GM18870 (cell line): ENCODE measurements around the gene ZNF143.
"Not testable (repeated sequence)": the region's sequence is repeated elsewhere in the genome, so short reads cannot be mapped to it uniquely, and the experiment has no call there.

Source experiments
- ATAC-seq: cut with Tn5 transposase; IDR thresholded peaks from one replicate; pipeline ENCODE4 v1.9.1; 2021; ENCODE audit warnings: moderate library complexity; ENCODE audit not compliant: unreplicated experiment

ZNF143 gene

DNA sequence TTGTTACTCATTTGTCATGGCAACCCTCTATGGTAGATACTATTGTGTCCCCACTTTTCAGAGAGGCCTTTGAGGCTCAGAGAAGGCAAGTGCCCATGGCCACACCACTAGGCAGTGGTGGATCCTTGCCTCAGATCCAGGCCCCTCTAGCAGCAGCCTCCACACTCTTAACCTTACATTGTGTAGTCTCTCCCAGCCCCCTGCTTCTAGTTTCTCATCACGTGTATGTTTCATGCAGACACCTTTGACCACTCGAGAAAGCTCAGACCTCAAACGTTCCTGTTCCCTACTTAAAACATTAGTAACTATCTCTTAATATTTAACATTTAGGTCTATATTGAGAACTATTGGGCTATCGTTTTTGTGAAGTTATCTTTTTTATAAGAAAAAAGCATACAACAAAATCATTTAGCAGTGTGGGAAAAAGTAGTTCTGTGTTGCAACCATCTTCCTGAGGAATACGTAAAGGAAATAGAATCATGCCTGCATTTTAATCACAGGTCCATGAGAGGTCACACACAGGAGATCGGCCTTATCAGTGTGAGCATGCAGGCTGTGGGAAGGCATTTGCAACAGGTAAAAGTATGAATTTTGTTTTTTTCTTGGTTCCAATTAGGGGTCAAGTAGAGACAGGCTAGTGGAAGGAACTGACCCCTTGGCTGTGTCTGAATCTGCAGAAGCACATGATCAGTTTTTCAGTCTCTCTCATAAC lies 35.1 kb downstream of the ZNF143 start:
- no peak for ATAC-seq

DNA sequence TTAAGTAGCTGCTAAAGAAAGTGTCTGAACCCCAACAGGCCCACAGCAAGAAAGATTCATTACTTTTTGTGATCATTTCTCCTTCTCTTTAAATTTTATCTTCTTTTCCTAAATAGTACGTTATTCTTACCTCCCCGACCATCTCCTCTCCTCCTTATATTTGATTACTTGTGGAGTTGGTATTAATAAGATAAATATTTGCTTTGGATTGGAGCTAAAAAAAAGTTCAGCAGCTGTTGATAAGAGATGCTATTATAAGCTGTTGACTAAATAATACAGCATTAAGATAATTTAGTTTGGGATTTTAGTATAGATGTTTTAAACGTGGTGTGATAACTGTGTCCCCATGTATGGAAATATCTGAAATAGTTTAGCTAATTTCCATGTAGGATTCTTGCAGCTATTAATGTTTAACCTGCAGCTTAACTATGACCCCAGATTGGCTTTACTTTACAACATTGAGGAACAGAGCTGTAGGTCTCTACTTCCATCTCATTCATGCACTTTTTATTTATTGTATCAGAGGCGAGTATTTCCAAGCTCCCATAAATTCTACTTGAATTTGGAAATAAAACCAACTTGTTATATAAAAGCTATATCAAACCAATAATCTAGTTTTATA lies 37.8 kb downstream of the ZNF143 start:
- no peak for ATAC-seq

DNA sequence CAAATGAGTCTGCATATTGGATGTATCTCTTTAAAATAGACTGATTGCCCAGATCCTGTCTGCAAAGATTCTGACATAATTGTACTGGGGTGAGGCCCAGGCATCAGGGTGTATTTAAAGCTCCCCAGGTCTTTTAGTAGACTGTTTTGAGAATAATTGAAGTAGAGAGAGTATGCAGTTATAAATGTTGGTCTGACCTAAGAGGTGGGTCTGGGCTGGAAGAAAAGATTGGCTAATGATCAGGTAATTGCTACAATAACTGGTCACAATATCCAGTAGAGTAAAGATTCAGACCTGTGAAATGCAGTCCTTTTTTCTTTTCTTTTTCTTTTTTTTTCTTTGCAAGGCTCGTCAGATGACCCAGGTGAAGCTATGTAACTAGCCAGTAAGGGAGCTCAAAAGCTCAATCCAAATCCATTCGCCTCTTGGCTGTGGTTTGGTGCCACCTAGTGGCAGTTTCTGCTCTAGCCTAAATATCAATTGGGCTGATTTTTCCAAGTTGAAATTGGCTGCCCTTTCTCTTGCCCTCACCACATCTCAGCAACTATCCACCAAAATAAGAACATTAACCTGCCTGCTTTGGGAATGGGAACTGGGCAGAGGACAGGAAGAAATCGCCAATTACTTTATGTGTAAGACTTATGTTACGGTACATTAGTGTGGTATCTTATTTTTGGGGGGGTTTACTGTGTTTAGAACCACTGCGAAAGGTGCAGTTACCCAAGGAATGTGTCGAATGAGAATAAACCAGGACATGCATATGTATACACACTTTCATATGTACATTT lies 45.9 kb downstream of the ZNF143 start:
- no peak for ATAC-seq

DNA sequence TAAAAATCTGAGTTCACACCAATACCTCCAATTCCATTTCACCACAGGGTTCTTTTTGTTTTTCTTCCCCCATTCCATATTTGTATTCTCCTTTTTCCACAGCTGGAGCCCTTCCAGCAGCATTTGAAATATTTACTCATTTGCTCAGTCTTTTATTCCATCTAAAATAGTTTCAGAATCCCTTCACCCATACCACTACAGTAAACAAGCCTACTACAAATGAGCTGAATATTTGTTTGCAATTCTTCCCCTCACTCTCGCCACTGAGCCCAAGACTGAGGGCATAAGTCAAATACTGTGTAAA lies 46.4 kb downstream of the ZNF143 start:
- no peak for ATAC-seq

DNA sequence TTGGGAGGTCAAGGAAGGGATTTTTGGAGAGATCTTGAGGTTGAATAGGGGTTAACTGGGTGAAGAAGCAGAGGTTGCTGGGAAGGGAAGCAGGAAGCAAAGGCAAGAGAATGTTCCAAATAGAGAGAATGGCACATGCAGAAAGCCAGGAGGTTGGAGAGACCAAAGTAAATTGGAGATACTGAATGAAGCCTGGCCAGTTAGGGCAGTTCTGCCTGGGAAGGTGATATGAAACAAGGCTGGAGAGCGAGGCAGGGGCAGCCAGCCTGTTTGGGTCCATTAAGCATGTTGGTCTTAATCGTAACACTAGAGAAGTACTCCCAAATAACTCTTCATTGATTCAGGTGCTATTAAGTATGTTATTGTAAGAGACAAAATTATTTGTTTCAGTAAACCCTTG lies 48.2 kb downstream of the ZNF143 start:
- no peak for ATAC-seq

DNA sequence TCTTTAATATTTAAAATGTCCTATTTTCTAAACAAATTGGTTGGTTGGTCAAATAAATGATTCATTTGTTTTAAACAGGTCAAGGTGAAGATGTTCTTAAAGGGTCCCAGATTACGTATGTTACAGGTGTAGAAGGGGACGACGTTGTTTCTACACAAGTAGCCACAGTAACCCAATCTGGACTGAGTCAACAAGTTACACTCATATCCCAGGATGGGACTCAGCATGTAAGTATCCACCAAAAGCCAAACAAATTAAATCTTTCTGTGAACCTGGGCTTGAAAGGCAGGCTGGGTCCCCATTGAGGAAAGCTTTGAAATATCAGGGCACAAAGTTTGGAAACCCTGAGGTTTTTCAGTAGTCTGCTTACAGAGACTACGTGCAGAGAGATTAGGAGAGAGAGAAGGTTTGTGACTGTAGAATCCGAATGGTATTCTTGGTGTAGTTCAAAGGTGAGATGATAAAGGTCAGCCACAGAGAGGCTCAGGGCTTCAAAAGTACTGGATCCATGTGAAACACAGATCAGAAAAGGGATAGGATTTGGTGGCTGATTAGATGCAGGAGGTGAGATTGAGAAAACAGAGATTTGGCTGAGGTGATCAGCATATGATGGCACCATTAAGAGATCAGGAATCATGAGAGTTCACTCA lies 51.7 kb downstream of the ZNF143 start:
- no peak for ATAC-seq

DNA sequence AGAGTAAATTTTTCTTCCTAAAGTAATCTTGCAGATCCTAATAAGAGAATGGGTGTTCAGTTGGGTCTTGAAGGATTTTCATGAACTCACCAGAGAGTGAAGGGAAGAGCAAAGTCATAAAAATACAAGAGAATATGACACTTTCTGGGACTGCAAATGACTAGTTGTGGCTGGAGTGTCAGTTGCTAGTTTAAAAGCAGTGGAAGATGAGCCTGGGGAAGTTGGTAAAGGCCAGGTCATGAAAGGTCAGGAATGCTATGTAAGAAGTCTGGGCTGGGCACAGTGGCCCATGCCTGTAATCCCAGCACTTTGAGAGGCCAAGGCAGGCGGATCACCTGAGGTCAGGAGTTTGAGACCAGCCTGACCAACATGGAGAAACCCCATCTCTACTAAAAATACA lies 53.8 kb downstream of the ZNF143 start:
- not testable (repeated sequence) for ATAC-seq

DNA sequence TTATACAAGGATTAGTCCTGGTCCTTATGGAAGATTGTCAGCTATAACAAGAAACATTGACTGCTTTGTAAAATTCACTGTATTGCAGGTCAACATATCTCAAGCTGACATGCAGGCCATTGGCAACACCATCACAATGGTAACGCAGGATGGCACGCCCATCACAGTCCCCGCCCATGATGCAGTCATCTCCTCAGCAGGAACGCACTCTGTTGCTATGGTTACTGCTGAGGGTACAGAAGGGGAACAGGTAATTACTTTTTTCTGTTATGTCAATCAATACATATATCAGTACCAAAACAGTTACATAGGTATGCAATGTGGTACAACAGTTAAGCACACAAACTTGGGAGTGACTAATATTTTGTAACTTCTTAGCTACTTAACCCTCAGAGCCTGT lies 55.3 kb downstream of the ZNF143 start:
- ATAC-seq: no peak

DNA sequence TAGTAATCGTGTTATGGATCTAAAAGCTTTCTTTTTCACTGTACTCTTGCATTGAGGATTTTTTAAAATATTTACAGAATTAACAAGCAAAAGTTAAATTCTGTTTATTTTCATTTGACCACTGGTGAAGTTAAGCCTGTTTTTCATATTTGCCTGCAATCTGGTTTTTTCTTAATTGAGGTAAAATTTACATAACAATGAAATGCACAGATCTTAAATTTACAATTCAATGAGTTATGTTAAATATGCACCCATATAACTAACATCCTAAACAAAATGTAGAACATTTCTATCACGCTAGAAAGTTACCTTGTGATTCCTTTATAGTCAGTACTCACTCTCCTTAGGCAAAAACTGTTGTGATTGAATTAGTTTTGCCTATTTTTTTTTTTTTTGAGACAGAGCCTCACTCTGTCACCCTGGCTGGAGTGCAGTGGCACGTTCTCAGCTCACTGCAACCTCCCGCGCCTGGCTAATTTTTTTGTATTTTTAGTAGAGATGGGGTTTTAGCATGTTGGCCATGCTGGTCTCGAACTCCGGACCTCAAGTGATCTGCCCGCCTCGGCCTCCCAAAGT lies 58.1 kb downstream of the ZNF143 start:
- no peak for ATAC-seq

DNA sequence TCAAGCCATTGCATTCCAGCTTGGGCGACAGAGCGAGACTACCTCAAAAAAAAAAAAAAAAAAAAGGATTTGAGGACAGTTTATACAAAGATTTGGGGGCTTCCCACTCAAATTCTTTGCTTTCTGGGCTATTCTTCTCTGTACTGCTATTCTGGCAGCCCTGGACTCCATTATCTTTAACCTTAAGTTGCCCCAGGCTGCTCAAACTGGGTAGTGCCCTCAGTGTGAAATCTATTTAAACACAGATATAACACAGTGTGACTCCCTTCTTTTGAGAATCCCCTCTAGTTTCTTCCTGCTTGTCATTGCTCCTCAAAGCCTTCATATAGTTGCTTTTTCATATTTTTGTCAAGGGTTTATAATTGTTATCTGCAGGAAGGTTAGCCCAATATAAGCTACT lies 63.2 kb downstream of the ZNF143 start:
- no peak for ATAC-seq

DNA sequence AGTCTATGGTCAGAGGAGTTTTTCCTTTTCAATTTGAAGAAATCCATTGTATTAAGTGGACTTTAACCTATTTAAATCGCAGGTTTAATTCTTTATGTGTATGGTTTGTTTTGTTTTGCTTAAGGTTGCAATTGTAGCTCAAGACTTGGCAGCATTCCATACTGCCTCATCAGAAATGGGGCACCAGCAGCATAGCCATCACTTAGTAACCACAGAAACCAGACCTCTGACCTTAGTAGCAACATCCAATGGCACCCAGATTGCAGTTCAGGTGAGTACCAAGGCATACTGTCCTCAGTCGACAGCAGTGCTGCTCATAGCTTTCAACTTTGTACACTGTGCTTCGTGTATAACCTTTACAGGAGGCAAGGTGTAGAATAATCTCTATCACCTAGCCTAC lies 64.3 kb downstream of the ZNF143 start:
- no peak for ATAC-seq

DNA sequence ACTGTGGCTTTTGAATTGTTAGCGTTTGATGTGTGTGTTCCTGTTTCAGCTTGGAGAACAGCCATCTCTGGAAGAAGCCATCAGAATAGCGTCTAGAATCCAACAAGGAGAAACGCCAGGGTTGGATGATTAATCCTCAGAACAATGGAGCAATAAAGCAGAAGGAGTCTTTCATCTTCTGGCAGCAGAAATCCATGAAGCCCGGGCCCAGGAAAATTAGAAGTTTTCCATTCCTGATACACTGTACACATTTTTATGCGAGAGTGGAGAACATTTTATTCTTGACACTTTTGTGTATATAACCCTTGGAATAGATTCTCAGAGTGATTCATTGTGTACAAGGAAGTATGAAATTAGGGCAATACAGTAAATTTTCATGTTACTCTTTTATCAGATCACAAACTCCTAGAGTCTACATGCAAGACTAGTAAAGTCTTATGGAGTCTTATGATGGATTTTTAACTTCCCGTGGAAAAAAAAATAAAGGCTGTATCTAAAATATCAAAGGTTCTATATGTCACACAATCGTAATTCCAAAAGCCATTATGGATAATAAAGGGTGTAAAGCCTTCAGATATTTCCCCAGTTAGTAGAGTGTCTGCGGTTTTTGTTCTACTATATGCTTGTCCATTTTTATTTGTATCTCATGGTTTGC lies 66.8 kb downstream of the ZNF143 start:
- no peak for ATAC-seq

DNA sequence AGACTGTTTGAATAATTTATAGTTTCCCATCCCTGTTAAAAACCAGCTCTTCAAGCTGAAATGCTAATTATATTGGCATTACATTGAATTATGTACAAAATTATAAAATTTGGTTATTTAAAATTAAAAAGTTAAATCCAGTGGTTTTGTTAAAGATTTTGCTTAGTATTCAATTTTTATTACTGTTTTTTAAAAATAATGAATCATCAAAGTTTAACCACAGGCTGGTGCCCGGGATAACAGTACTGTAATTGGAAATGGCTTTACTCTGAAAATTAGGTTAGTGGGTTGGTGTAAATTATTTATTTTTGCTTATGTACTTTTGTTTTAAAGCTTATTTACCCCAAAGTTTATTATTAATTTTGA lies 67.3 kb downstream of the ZNF143 start:
- ATAC-seq: no peak

DNA sequence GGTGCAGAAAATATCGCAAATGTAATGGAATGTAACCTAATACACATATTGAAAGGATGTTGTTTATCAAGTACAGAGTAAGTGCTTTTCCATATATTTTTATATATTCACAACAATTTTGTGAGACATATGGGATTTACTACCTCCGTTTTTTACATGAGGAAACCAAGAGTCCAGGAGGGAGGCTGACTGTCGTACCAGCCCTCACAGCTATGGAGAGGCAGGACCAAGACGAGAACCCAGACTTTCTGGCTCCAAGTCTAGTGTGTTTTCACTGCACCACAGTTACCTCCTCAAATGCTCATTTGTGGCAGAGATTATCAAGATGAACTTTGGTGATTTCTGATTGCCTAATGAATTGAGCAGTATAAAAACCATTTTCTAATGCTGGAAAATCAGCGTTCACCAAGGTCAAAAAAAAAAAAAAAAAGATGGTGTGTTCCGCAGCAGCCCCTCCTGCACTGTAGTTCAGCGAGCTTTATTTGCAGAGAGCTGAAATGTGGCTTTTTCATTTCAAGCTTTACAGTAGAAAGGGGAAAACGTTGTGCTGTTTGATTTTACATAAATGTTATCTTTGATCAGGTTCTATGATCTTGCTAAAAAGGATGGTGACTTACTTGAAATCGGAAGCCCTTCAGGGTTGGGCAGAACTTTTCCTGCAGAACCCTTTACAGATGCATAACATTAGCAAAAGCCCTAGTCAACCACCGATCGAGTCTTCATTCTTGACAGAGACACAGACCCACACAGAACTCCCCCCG lies 67.9 kb downstream of the ZNF143 start:
- ATAC-seq: no peak

DNA sequence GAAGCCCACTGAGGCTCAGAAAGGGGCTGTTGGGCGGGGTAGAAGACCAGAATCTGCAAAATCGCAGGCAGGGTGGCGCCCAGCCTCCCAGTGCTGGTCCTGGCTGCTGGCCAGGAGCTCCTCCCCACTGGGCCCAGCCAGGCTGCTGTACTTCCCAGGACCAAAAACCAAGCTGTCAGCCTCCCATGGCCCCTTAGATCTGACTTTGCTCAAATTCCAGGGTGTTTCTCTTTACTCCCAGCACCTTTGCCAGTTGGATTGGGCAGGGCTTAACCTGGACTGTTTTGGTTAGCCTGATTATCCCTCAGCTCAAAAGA lies 68.5 kb downstream of the ZNF143 start:
- no peak for ATAC-seq

DNA sequence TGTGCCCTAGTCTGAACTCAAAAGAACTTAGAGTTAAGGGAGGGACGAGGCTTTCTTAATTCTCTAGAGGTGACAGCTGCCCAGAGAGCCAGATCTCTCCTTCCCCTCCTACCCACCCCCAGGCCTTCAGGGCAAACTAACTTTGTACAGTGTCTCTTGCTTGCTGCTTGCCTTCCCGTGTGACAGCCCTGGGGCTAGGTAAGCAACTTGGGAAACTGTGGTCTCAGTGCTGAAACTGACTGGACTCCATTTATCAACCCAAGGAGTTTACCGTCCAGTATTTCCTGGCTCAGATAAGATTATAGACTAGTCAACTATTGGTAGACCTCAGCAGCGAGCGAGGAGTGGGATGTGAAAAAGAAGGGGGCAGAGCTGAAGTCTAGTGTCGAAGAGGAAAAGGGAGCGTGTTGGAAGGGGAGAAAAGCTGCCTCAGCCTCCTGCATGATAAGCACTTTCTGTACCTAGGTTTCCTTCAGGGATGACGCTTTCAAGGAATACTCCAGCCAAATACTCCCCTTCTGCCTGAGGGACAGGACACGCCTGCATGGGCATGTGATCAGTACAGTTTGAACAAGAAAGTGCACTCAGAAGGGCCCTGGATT lies 69.3 kb downstream of the ZNF143 start:
- no peak for ATAC-seq

DNA sequence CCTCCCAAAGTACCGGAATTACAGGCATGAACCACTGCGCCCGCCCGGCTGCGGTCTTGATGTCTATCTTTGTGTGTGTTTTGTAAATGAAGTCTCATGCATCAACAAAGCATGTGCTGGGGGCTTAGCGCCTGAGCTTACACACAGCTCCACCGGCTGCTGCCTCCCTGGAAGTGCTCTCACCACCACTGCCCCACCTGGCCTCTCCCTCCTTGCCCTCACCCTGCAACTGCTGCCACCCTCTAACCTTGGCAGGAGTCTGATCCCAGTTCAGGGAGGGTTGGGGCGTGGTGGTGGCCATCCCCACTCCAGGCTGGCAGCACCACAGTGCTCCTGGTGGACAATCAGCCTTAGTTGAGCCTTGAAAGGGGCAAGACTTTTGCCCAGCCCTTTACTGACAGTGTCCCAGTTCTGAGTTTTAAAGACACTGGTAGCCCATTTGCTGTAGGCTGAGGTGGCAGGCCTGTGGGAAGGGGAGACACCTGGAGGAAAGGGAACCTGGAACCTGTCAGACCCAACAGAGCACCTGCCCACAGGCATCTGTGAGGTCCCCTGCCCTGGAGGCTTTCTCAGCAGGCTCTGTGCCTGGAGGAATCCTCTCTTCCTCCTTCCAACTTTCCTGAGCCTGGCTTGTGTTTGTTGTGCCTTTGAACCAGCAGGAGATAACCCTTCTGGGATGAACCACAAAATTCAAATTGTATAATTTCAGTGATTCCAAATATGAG lies 70.3 kb downstream of the ZNF143 start:
- no peak for ATAC-seq

DNA sequence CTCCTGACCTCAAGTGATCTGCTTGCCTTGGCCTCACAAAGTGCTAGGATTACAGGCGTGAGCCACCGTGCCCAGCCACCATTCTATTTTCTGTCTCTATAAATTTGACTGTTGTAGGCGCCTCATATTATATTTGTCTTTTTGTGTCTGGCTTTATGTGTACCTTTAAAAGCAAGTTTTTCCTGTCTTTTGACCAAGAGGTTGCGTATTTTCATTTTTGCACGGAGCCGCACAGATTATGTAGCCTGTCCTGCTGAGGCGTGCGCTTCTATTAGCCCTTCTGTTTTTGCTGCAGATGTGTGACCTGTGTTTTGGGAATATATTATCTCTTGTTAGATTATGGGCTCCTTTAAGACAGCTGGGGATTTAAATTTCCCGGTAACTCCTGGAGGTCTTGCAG lies 72.2 kb downstream of the ZNF143 start:
- no peak for ATAC-seq

DNA sequence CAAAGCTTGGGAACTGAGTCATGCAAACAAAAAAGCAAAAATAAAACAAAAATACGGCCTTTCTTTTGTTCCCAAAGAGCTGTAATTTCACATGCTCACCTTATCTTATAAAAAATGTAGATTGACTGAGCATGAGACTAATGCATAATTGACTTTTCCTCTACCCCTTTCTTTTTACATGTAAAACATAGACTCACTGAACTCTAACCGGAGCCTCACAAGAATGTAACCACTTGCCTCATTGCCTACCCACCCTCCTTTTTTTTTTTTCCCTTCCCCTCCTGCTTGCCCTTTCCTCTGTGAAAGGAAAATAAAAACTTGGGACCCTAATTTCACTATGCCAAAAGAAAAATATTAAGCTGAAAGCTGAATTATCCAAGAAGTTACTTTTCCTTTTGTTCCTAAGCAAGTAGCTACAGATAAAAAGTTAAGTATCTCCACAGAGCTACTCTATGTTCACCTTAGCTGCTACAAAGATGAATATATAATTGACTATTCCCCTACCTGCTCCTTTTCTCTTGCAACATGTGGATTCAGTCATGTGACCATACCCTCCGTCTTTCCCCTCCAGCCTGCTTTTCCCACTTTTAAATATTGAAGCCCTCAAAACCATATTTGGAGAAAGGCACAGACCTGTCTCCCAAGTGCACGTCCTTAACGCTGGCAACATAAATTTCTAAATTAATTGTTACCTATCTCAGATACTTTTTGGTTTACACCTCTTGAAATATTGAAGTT lies 73.1 kb downstream of the ZNF143 start:
- no peak for ATAC-seq
